ENCODE data around the gene MSH5.
"Not testable (repeated sequence)": the region's sequence is repeated elsewhere in the genome, so short reads cannot be mapped to it uniquely, and the experiment has no call there.

Gene MSH5

DNA sequence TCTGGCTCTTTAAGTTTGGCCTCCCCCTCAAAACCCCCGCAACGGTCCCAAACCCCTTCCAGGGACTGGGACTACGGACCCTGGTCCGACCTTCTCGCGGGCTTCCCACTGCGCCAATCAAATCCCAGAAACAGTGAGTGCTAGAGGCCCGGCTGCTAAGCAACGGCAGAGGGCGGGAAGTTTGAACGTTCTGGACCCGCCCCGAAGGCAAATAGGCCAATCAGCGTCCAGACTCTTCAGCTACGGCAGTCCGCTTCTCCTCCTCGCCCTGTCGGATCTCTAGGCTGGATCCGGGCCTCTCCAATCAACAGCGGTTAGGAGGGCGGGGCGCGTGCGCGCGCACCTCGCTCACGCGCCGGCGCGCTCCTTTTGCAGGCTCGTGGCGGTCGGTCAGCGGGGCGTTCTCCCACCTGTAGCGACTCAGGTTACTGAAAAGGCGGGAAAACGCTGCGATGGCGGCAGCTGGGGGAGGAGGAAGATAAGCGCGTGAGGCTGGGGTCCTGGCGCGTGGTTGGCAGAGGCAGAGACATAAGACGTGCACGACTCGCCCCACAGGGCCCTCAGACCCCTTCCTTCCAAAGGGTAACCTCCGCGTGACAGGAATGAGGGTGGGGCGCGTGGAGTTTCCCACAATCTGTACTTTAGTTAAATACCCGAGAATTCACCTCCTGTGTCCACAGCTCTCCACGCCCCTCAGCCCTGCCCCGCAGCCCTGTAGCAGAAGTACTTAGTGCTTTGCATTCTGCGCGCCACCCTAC is at the start of gene MSH5:
Gene MSH5 (plus strand): TSS at position 367 of the 758 bp plus-strand sequence. CDS start 462 bp downstream, outside the sequence.
- DNase-seq = peak; percentile 98

DNA sequence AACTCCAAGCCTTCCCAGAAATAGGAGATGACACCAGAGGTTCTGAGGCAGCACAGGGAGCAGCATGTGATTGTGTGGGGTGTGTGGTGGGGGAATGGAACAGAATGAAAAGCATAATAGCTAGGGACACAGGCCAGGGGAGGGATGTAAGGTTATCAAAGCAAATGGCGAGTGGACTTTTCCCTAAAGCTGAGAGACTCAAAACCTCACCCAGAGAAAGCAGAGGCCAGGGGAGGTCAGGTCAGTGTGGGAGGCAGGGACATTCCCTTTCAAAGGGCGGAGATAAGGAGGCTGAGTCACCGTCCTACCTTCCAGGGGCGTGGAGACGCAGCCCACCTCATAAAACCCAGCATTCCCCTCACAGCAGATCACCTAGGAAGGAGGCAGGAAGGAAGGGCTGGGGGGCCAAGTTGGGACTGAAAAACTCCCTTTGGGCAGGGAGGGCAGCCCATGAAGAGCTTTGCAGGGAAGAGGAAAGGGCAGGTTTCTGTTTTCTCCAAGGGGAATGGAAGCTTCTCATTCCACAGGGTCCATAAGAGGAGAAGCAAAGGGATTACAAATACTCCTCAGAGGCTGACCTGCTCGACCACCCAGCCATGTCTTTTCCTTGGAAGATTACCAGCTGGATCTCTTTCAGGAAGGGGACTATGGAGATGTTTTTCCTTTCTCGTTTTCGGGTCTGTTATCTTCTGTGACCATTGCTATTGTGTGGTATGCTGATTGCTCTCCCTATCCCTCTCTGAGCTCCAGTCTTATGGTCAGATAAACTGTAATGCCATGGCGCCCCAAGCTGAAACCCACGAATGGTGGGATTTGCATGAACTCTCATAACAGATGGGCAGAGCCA is 49.4 kb upstream of the MSH5 start:
- DNase-seq = no peak

DNA sequence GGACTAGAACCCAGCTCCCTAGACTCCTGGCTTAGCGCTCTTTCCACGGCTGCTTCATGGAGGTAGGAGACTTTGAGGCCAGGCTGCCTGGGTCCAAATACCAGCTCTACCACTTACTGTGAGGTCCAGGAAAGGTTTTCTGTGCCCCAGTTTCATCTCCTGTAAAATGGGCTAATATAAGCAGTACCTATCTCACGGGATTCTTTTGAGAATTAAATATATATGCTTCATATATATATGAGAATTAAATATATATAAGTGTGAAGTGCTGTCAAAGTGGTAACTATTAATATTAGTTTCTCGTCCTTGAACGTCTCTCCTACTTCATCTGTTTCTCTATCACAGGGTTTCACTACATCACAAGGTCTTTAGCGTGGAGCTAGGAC is 48.7 kb upstream of the MSH5 start:
- no peak for DNase-seq

DNA sequence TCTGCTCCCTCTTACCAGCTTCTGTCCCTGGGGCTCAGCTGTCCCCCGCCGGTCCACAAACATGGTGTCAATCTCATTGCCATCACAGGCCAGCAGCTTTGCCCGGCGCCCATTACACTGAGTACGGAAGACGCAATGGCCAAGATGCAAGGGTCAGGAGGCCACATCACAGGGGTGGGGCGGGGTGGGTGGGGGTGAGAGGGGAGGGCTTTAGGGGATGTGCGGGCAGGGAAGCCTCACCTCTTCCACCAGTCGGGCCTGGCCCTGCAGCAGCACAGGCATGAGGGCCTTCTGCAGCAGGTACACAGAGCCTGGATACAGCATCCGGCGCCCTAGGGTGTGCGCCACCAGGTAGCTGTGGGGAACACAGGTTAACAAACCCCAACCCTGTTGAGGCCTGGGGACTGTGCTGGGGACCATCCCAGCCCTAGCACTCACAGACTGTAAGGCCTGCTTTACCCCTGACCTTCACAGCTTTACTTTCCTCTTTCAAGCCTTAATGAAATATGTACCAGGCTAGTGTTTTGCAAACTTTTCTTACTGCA is 48.2 kb upstream of the MSH5 start:
- no peak for DNase-seq

DNA sequence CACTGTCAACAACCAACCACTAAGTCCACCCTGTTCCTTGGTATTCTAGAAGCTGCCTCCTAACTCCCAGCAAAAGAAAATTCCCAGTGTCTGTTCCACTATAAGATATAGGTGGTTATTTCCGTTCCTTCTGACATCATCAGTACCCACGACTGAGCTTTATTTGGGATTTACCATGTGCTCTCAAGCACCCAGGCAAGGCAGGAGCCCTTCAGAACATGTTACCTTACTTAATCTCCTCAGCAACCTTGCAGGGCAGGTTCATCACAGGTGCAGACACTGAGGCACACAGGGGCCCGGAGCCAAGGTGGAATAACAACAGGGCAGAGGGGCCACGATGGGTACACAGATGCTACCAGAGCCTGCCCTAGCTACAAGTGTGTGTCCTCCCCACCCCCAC is 47.5 kb upstream of the MSH5 start:
- no peak for DNase-seq

DNA sequence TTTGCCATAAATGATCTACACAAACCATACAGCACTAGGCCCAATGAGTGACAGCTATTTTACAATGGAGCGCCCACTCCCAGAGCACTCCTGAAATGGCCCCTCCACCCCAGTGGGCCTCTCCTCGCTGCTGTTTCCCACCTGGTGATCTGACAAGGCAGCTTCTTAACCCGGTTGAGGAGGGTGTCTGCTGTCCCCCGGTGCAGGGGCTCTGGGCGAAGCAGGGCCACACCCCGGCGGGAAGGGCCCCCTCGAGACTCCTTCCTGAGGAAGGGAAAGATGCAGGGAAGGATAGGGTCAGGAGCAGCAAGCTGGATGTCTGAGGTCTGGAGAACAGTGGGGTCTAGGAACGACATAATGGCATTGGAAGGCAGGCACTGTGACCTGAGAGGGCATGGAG is 46.9 kb upstream of the MSH5 start:
- DNase-seq = no peak

DNA sequence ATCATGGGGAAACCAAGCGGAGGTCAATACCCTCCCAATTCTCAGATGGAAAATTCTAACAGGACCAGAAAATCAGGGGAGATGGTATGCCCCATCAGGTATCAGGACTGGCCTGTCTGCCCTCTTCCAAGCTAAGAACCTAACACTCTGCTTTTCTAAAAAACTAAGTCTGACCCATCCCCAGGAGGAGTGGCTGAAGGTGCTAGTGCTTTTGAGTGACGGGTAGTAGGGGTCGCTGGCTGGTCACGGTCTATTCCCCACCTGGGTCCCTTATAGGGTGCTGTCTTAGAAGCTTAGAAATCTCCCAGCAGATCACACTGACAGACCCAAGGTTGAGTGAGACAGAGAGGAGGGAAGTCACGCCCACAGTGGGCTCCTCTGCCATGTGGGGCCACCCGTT is 46.3 kb upstream of the MSH5 start:
- no peak for DNase-seq

DNA sequence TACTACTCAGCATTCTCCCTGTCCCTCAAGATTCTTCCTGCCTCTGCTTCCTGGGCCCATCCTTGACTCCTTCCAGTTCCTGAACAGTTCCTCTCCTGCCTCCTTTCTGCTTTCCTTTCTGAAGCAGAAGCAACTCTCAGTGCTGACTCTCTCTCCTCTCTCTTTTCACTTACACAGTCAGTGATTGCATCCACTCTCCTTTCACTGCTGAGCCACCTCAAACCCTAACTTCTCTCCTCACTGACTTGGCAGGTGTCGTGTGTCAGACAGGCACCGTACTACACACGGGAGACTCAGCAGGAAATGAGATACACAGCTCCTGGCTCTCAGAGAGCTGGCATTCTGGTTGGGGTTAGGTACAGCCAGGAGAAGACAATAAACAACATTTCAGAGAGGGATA is 42.2 kb upstream of the MSH5 start:
- DNase-seq = no peak

DNA sequence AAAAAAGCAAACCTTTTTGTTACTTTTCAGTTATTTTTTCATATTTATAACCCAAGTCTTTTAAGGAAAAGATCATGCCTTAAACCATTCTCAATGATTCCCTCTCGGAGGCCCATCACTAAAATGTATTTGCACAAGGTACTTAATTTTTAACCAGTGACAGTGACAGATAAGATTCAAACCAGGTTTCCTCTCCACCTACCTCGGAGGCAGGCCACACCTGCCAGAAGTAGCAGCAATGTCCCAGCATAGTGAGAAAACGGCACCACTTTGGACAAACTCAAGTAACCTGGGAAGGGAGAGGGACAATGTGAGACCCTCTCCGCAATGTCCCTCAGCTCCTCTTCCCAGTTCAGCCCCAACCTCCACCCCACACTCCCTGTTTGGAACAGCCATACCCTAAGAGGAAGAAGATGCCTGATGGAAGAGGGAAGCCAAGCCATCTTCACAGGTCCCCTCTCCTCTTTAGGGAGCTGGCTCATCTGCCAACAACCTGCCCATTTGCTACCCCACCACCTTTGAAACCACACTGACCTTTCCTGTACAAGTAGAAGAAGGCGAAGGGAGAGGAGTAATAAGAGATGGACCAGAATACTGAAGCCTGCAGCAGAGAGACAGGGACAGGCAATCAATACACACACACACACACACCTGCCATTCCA is 38.9 kb upstream of the MSH5 start:
- DNase-seq = no peak

DNA sequence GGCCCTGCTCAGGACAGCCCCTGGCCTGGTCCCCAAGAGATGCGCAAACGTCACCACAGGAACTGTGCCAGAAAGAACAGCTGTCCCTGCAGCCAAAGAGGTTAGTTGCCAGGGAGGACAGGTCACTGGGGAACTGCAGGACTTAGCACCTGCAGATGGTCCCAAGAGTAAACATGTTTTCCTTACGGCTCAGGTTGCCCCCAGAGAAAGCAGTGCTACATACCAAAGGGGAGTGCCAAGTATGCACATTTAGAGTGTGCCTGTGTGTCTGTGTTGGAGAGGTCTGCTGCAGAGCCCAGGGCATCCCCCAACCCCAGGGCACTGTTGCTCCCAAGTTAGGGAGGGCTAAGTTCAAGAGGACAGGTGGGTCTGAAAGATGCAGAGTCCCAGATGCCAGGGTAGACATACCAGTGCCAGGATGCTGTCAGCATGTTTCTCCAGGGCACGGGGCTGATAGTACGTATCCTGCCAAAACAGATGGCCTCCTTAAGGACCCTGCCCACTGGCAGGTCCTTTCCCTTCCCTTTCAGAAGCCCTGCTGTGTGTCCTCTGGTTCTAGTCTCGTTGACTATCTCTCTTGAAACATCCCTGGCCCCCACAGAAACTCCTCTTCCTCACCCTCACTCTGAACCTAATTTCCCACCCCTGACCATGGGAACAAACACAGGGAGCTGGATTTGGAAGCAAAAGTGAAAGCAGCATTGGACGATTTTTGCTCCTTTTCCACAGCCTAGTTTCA is 38.0 kb upstream of the MSH5 start:
- DNase-seq = no peak

DNA sequence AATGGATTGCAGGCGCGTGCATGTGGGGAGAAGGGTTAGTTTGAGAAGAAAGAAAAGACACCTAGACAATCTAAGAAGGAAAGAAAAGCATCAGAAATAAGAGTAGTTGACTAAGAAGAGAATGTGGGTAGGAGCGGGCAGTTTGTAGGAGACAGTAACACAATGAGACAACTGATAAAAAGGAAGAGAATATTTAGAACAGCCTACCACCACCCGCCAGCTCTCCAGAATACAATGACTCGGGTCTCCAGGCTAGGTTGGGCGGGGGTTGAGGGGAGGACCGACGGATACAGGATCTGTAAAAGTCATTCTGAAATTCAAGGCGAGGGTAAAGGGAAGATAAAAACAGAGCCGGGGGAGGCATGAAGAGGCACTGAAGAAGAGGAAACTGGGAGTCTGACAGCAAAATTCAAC is 37.4 kb upstream of the MSH5 start:
- peak; percentile 48 for DNase-seq

DNA sequence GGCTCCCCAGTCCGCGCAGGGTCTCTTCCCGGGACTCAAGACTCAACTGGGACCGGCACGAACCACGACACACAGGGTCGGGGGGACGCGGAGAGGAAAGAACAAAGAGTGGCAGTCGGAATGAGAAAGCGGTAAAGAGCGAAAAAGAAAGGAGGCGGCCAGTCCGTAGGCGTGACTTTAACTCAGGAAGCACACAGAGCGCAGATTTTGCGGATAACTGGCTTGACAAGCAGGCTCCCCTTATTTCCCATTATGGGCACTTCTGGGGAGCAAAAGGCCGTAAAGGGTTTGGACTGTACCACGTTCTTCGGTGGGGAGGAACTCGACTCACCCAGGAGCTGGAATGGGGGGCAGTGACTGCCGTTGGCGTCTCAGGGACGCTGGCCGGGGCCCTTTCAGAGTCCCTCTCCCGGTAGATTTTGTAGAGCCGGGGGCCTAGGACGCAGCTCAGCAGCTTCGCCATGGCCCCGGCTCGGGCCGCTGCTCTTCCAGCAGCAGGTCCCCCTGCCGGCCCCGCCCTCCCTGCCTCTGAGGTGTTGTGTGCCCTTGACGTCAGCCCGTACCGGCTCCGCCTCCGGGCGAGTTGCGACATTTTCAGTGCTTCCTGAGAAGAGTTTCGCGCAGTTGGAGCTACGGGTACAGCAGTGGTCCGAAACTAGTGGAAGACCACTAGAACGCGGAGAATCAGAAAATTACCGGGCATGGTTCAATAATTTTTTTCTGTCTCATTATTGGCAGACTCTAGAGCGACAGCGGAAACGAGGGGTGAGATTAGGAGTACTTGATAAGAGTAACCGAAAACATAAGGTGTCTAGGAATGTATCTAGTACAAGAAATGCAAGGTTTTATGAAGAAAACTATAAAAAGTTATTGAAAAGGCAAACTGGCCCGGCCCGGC is 36.7 kb upstream of the MSH5 start, which contains the start of gene ABHD16A:
Gene ABHD16A (minus strand): TSS at position 506 of the 898 bp plus-strand sequence. CDS start 43 bp downstream, at position 463.
- peak; percentile 98 for DNase-seq

DNA sequence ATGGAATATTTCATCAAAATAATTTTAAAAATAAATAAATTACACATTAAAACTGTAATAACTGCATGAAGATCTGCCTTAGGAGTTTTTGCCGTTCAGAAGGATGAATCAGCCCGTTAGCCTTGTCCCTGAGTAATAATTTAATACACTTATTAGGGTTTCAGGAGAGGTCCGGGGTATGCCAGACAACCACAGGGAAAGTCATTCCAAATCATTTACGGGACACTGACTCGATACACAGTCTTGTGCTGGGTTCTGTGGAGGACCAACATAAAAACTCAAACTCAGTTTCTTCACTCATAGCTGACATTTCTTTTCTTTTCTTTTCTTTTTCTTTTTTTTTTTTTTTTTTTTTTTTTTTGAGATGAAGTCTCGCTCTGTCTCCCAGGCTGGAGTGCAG is 33.9 kb upstream of the MSH5 start:
- no peak for DNase-seq

DNA sequence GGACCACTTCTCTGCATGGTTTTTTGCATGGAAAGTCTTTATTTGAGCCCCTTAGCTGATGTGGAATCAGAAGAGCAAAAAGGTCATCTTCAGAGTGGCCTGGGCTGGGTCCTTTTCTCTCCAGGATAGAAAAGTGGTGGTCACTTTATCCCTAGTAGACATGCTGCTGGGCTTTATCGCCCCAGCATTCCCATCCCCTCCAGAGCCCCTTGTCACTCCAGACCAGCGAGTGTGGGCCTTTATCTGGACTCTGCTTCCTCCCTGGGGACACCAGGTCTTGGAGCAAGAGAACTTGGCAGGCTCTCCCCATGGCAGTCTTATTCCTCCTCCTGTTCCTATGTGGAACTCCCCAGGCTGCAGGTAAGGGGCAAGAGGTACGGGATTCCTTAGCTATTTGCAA is 33.2 kb upstream of the MSH5 start, which contains the start of gene LY6G6F:
Gene LY6G6F (plus strand): TSS at position 268 of the 400 bp plus-strand sequence. CDS start 41 bp downstream, at position 309.
- DNase-seq = no peak

DNA sequence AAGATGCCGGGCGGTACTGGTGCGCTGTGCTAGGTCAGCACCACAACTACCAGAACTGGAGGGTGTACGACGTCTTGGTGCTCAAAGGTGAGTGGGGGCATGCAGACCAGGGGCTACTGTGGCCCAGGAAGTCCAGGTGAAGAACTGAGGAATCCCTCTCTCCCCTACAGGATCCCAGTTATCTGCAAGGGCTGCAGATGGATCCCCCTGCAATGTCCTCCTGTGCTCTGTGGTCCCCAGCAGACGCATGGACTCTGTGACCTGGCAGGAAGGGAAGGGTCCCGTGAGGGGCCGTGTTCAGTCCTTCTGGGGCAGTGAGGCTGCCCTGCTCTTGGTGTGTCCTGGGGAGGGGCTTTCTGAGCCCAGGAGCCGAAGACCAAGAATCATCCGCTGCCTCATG is 32.1 kb upstream of the MSH5 start:
- no peak for DNase-seq

DNA sequence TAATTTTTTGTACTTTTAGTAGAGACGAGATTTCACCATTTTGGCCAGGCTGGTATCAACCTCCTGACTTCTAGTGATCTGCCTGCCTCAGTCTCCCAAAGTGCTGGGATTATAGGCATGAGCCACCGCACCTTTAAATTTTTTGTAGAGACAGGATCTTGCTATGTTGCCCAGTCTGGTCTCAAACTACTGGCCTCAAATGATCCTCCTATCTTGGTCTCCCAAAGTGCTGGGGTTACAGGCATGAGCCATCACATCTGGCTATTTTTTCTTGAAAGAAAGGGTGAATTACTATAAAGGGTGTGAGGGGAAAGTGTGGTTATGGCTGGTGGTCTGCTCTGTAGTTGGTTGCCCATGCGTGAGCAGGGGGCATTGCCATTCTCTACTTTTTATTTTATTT is 31.6 kb upstream of the MSH5 start:
- no peak for DNase-seq

DNA sequence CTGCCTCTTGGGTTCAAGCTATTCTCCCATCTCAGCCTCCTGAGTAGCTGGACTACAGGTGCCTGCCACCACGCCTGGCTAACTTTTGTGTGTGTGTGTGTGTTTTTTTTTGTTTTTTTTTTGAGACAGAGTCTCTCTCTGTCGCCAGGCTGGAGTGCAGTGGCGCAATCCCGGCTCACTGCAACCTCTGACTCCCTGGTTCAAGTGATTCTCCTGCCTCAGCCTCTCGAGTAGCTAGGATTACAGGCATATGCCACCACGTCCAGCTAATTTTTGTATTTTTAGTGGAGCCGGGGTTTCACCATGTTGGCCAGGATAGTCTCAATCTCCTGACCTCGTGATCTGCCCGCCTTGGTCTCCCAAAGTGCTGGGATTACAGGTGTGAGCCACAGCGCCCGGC is 30.6 kb upstream of the MSH5 start:
- not testable (repeated sequence) for DNase-seq

DNA sequence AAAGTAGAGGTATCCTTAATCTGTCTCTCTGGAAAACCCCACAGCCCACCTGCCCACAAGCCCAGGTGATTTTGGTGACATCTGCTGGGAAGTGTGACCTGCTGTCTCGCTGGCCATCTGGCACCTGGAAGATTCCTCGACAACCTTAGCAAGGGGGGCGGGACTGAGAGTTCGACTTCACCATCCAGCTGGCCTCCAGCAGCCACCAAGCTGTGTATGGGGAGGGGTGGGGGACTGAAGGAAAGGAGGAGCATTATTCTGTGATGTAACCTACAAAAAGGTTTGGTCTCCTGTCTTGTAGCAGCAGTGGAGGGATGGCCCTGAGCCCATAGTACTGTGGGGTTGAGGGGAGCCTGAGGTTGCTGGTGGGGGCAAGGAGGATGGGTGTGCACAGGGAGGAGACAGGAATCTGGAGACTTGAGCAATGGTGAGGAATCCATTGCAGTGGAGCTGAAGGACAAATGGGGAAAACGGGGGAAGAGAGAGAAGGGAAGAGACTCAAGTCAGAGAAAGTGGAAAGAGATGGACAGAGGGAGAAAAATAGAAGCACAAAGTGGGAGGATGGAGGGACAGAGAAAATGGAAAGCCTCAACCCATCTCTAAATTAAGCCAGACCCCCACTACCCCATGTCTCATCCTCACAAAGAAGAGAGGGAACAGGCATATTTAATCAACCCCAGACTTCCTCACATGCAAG is 29.1 kb upstream of the MSH5 start:
- DNase-seq = no peak

DNA sequence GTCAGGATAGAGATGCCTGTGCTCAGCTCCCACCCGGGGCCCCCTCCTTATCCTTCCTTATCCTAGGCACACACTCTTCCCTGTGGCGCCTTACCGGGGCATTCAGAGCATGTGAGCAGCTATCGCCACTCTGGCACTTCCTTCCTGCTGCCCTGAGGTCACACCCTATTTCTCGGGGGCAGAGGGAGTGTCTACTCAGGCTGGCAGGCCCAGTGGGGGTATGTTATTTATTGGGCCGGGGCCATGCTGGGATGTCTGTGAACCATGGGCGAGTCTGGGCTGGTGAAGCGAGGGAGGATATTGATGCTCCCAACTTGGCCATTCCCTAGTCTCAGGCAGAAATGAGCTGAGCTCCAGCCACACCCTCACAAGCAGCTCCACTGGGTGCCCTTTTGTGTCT is 28.6 kb upstream of the MSH5 start:
- DNase-seq = no peak

DNA sequence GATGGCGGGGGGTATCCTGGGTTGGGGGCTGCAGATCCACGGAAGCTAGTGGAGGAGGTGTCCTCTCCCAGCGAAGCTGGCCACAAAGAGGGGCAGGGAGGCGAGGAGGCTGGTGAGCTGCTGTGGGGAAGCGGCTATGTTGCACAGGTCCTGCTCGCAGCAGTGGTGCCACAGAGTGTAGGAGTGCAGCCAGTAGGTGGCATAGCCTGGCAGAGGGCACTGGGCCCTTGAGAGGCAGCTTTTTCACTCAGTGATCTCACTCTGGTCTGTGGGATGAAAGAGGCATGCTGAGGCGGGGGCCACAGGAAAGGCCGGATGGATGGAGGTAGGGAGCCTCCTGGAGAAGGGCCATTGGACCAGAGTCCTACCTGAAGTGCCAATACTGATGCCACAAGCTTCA is 27.5 kb upstream of the MSH5 start:
- DNase-seq = no peak

DNA sequence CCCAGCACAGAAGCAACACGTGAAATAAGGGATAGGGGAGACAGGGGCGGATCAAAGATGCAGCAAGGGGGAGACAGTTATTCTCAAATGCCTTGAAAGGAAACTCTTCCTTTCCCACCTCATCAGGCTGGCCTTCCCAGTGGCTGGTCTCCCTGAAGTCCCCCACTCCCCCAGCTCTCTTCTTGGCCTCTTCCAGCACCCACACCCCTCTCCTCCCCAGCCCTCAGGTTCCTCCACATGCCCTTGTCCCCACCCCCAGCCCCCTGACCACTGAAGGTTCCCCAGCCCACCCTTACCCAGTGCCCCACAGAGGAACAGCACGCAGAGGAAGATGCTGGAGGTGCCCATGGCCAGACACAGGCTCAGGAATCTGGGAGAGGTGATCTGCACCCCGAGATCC is 26.3 kb upstream of the MSH5 start:
- DNase-seq = no peak

All from midbrain (tissue), 1 donor.